SK-N-SH (cell line): Measurements from ENCODE around the gene DSCAM.

Source experiments
- CTCF ChIP-seq: fragments of 200-600 bp; sonication (generic); IDR thresholded peaks from 2 replicates; pipeline ENCODE4 v1.6.1; 2017; ENCODE audit warnings: antibody characterized with exemption, mild to moderate bottlenecking, moderate library complexity
- MXI1 ChIP-seq: IDR thresholded peaks from 2 replicates; pipeline ENCODE4 v1.6.1; 2012; ENCODE audit warnings: mild to moderate bottlenecking, low read depth, low read length, improper control_type of control experiment
- POLR2AphosphoS5 ChIP-seq: IDR thresholded peaks from 2 replicates; pipeline ENCODE4 v1.6.1; 2012; ENCODE audit warnings: low read depth, low read length
- SMC3 ChIP-seq: IDR thresholded peaks from 2 replicates; pipeline ENCODE4 v1.6.1; 2012; ENCODE audit warnings: low read depth, low read length, improper control_type of control experiment
- YY1 ChIP-seq: IDR thresholded peaks from 2 replicates; pipeline ENCODE4 v1.4.0; 2012; ENCODE audit warnings: low read depth, mild to moderate bottlenecking

DNA sequence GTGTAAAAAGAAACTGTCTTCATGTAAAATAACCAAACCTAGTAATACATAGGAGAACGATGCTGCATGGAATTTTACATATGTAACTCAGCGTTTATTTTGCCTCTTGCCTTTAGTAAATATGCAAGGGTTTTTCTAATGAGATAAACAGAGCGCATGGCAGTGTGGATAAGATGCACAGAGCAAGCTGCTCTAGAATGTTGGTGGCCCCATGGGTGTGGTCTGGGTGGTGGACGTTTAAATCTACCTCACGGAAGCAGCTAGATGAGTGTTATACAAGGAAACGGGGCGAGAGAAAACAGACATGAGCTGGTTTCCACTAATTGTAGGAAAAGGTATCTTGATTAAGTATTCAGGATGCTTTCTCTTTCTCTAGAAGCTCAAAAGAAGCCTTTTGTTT is 205.9 kb downstream of the DSCAM start:
- TF ChIP-seq YY1 (no peak), CTCF (no peak), POLR2AphosphoS5 (no peak), SMC3 (no peak), MXI1 (no peak)
